Measurements from ENCODE around the gene PRKG1. TPM values are rescaled to one million over a fixed set of nuclear protein-coding genes. Genes with fewer than 3 reads are reported as not detected.

The PRKG1 gene
- polyA plus RNA-seq, 1 donor (not counting 4 experiments of a cell fraction or from before 2014, with no cell fraction given): 0.24 TPM

- no peak for FAIRE-seq
These were observed 712.4 kb downstream of the PRKG1 start for GRCh38 chr10:51786684-51787035.

DNA sequence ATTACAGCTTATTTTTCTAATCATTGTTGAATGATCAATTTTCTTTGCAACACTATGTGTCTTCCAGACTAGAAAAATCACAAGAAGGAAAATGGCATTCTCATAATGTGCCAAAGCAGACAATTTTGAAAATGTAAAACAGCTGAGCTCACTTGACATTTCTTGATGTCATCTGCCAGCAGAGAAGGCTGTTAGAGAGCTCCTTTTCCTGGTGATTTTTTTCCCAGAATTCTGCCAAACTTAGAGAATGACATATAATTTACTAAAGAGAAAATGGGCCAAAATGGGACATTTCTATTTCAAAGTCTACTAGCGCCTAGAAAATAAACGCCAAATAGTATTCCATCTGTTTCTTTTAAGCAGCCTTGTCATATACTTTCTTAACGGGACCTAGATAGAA, 714.0 kb downstream of the PRKG1 start:
- H3K9ac ChIP-seq (ENCODE audit: control insufficient read depth, extremely low read depth, insufficient read depth, low read length): no peak overlapping the region
- H3K9me1 ChIP-seq (ENCODE audit: control insufficient read depth, extremely low read depth, insufficient read depth, low read length): no peaks in the 10 kb centered on the region
- DNase-seq (ENCODE audit: low read depth, low spot score): no peak
- H2AFZ ChIP-seq (ENCODE audit: control insufficient read depth, low read length): no peak overlapping the region
- FAIRE-seq: no peak
- no peak overlapping the region for H3K27ac ChIP-seq (ENCODE audit: control insufficient read depth, insufficient read depth, low read length)
- H3K27me3 ChIP-seq (ENCODE audit: control insufficient read depth, extremely low read depth, insufficient read depth, low read length): no peaks in the 10 kb centered on the region
- no peaks in the 10 kb centered on the region for H3K36me3 ChIP-seq (ENCODE audit: control insufficient read depth in 2 of 2, extremely low read depth in 1 of 2, insufficient read depth in 2 of 2, low read length in 2 of 2)
- no peak for TF ChIP-seq EZH2 (IDR thresholded peaks at IDR 0.05; ENCODE audit: low read length)
- TF ChIP-seq, protein P1, sequence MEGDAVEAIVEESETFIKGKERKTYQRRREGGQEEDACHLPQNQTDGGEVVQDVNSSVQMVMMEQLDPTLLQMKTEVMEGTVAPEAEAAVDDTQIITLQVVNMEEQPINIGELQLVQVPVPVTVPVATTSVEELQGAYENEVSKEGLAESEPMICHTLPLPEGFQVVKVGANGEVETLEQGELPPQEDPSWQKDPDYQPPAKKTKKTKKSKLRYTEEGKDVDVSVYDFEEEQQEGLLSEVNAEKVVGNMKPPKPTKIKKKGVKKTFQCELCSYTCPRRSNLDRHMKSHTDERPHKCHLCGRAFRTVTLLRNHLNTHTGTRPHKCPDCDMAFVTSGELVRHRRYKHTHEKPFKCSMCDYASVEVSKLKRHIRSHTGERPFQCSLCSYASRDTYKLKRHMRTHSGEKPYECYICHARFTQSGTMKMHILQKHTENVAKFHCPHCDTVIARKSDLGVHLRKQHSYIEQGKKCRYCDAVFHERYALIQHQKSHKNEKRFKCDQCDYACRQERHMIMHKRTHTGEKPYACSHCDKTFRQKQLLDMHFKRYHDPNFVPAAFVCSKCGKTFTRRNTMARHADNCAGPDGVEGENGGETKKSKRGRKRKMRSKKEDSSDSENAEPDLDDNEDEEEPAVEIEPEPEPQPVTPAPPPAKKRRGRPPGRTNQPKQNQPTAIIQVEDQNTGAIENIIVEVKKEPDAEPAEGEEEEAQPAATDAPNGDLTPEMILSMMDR (optimal IDR thresholded peaks at IDR 0.05 in 1 of 3, IDR thresholded peaks at IDR 0.05 in 1 of 3, conservative IDR thresholded peaks at IDR 0.05 in 1 of 3; ENCODE audit: extremely low read depth in 1 of 3, insufficient read depth in 2 of 3, low read length in 3 of 3): no peak
- no peaks in the 10 kb centered on the region for H3K4me1 ChIP-seq (ENCODE audit: control insufficient read depth, extremely low read depth, insufficient read depth, low read length)
- dilution Hi-C loops (cut with MboI; ENCODE audit: extremely low pct_ligation_motif_present, low sequenced_read_pairs): no loop called here
- no peak overlapping the region for H3K4me3 ChIP-seq (ENCODE audit: control insufficient read depth in 2 of 3, extremely low read depth in 1 of 3, insufficient read depth in 2 of 3, low read depth in 1 of 3, low read length in 3 of 3)
- no peaks in the 10 kb centered on the region for H4K20me1 ChIP-seq (ENCODE audit: control insufficient read depth, extremely low read depth, insufficient read depth, low read length)
- no peaks in the 10 kb centered on the region for H3K79me2 ChIP-seq (ENCODE audit: control insufficient read depth, insufficient read depth, low read length)
- H3K4me2 ChIP-seq (ENCODE audit: control insufficient read depth, extremely low read depth, insufficient read depth, low read depth, low read length): no peak overlapping the region
- H3K9me3 ChIP-seq (ENCODE audit: control insufficient read depth, low read depth, low read length): no peaks in the 10 kb centered on the region

More at GRCh38 chr10:51786684-51787035, 712.4 kb downstream of the PRKG1 start:
- H3K9me3 ChIP-seq (ENCODE audit: control insufficient read depth, low read depth, low read length): no peaks in the 10 kb centered on the region
- H4K20me1 ChIP-seq (ENCODE audit: control insufficient read depth, extremely low read depth, insufficient read depth, low read length): no peaks in the 10 kb centered on the region
- H2AFZ ChIP-seq (ENCODE audit: control insufficient read depth, low read length): no peak overlapping the region
- no peaks in the 10 kb centered on the region for H3K9me1 ChIP-seq (ENCODE audit: control insufficient read depth, extremely low read depth, insufficient read depth, low read length)
- TF ChIP-seq EZH2 (IDR thresholded peaks at IDR 0.05; ENCODE audit: low read length): no peak
- TF ChIP-seq, protein P1 (optimal IDR thresholded peaks at IDR 0.05 in 1 of 3, IDR thresholded peaks at IDR 0.05 in 1 of 3, conservative IDR thresholded peaks at IDR 0.05 in 1 of 3; ENCODE audit: extremely low read depth in 1 of 3, insufficient read depth in 2 of 3, low read length in 3 of 3): no peak
- DNase-seq (ENCODE audit: low read depth, low spot score): no peak
- dilution Hi-C loops (cut with MboI; ENCODE audit: extremely low pct_ligation_motif_present, low sequenced_read_pairs): no loop called here
- no peak overlapping the region for H3K4me2 ChIP-seq (ENCODE audit: control insufficient read depth, extremely low read depth, insufficient read depth, low read depth, low read length)
- H3K27ac ChIP-seq (ENCODE audit: control insufficient read depth, insufficient read depth, low read length): no peak overlapping the region
- no peak overlapping the region for H3K9ac ChIP-seq (ENCODE audit: control insufficient read depth, extremely low read depth, insufficient read depth, low read length)
- no peaks in the 10 kb centered on the region for H3K79me2 ChIP-seq (ENCODE audit: control insufficient read depth, insufficient read depth, low read length)
- no peaks in the 10 kb centered on the region for H3K36me3 ChIP-seq (ENCODE audit: control insufficient read depth in 2 of 2, extremely low read depth in 1 of 2, insufficient read depth in 2 of 2, low read length in 2 of 2)
- no peaks in the 10 kb centered on the region for H3K27me3 ChIP-seq (ENCODE audit: control insufficient read depth, extremely low read depth, insufficient read depth, low read length)
- no peaks in the 10 kb centered on the region for H3K4me1 ChIP-seq (ENCODE audit: control insufficient read depth, extremely low read depth, insufficient read depth, low read length)
- H3K4me3 ChIP-seq (ENCODE audit: control insufficient read depth in 2 of 3, extremely low read depth in 1 of 3, insufficient read depth in 2 of 3, low read depth in 1 of 3, low read length in 3 of 3): no peak overlapping the region

Data from keratinocyte (primary cell).